GM21619 (cell line): ENCODE data around the gene BTN1A1.
"Not testable (repeated sequence)": the region's sequence is repeated elsewhere in the genome, so short reads cannot be mapped to it uniquely, and the experiment has no call there.

Experiments
- ATAC-seq: cut with Tn5 transposase; IDR thresholded peaks from one replicate; pipeline ENCODE4 v1.9.1; 2021; ENCODE audit not compliant: unreplicated experiment

Gene BTN1A1, protein sequence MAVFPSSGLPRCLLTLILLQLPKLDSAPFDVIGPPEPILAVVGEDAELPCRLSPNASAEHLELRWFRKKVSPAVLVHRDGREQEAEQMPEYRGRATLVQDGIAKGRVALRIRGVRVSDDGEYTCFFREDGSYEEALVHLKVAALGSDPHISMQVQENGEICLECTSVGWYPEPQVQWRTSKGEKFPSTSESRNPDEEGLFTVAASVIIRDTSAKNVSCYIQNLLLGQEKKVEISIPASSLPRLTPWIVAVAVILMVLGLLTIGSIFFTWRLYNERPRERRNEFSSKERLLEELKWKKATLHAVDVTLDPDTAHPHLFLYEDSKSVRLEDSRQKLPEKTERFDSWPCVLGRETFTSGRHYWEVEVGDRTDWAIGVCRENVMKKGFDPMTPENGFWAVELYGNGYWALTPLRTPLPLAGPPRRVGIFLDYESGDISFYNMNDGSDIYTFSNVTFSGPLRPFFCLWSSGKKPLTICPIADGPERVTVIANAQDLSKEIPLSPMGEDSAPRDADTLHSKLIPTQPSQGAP

GRCh38 chr6:26500102-26500501, at the start of gene BTN1A1:
TSS of gene BTN1A1 (plus strand) at chr6:26500303. CDS start at chr6:26501287, 984 bp downstream.
- ATAC-seq, result no peak

GRCh38 chr6:26452631-26453235, 47.4 kb upstream of the BTN1A1 start:
- ATAC-seq, result no peak

DNA sequence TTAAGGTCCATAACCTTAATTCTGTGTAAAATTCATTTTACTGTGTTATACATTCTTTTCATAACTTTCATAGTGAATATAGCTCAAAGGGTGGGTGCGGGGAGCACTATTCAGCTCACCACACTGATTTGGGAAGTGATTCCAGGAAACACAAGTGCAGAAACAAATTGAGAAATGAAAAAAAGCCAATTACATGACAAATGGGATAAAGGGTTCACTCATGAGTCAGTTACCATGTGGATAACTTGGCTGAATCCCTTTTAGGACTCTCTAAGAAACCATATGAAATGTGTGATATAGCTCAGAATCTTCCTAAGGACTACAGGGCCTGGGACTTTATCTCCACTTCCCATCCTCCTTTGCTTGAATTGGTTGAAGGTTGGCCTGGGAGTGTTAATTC, 45.5 kb upstream of the BTN1A1 start:
- ATAC-seq, result no peak

DNA sequence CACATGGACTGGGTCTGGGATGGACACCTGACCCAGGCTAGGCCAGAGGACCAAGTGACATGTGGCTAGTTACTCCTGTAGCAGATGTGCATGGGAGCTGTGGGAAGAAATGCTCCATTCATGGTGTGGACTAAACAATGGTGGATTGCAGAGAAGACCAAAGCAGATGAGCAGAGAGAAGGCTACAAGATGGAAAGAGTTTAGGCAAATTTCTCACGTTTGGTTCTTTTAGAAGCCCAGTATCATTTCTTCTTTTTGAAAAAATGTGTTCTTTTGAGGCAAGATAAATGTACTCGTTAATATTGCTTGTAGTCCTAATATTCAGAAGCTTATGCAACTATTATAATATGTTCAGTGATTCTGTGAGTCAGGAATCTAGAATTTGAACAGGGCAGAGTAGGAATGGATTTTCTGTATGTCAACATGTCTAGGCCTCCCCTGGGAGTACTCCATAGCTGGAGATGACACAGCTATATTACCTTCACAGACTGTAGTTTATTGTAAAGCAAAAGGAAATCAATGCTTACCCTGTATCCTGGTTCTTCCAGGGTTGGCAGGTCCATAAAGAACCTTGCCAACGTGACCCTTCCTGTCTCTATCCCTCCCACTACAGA, 44.6 kb upstream of the BTN1A1 start:
- ATAC-seq, result no peak

DNA sequence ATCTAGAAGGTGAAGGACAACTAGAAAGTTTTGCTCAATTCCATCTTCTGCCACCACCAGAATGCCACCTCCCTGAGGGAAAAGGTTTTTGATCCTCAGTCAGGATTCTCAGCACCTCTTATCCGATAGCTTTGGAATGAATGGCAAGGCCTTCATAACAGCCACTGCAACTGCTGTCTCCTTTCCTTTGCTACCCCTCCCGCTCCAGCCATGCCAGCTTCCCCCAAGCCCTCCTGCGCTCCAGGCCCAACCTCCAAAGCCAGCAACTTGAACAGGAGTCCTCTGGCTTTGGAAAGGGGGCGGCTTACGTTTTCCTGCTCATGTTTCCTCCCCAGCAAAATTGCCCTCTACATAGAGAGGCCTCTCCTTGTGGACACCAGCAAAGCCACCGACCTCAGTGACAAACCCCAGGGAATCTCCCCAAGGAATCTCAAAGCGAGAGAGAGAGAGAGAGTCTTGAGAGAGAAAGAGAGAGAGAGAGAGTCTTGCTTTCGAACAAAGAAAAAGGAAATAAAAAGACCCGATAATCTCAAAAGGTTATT, 42.8 kb upstream of the BTN1A1 start:
- ATAC-seq, result peak; percentile 24

GRCh38 chr6:26457806-26458688, 42.1 kb upstream of the BTN1A1 start, which contains the start of gene BTN2A1:
TSS of gene BTN2A1 (plus strand) at chr6:26457955. CDS start at chr6:26458637, 682 bp downstream.
- ATAC-seq, result peak; percentile 97

GRCh38 chr6:26459023-26459810, 40.9 kb upstream of the BTN1A1 start:
- no peak for ATAC-seq

DNA sequence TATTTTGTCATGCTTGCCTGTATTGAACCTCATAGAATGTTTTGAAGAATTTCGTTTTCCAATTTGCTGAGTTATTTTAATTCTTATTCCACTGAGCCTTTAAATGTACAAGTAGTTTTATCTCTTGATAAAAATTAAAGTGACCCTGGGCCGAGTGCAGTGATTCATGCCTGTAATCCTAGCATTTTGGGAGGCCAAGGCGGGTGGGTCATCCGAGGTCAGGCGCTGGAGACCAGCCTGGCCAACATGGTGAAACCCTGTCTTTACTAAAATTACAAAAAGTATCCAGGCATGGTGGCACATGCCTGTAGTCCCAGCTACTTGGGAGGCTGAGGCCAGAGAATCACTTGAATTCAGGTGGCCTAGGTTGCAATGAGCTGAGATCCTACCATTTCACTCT, 38.8 kb upstream of the BTN1A1 start:
- ATAC-seq, result not testable (repeated sequence)

GRCh38 chr6:26464014-26464413, 36.1 kb upstream of the BTN1A1 start:
- no peak for ATAC-seq

- ATAC-seq, result no peak
Measured at GRCh38 chr6:26464416-26465131, 35.5 kb upstream of the BTN1A1 start.

- no peak for ATAC-seq
Measured at GRCh38 chr6:26465776-26466175, 34.3 kb upstream of the BTN1A1 start.

DNA sequence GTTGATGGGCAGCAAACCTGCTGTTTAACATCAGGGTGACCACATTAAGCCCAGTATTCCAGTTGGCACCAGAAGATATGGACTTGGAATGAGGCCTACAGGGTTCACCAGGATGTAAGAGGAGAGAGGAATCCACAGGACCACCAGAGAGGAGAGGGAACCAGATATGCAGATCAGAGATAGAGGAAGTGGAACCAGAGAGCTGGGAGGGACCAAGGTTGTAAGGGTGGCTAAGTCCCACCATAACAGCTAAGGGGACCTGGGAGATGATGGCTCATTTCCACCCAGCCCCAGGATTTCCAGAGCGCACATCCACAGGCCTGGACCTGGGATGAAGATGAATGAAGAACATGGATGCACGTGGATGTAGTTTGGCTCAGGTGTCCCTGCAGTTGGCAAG, 31.3 kb upstream of the BTN1A1 start:
- no peak for ATAC-seq

DNA sequence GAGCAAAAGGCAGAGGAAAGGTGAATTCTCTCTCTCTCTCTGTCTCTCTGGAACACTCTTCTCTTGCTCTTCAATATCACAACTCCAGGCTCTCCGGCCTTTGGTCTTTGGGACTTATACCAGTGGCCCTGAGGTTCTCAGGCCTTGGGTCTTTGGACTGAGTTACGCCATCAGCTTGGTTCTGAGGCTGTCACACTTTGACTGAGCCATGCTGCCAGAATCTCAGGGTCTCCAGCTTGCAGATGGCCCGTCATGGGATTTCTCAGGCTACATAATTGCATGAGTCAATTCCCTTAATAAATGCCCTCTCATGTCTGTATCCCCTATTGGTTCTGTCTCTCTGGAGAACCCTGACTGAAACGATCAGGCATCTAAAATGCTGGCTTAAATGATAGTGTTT, 29.5 kb upstream of the BTN1A1 start:
- no peak for ATAC-seq

DNA sequence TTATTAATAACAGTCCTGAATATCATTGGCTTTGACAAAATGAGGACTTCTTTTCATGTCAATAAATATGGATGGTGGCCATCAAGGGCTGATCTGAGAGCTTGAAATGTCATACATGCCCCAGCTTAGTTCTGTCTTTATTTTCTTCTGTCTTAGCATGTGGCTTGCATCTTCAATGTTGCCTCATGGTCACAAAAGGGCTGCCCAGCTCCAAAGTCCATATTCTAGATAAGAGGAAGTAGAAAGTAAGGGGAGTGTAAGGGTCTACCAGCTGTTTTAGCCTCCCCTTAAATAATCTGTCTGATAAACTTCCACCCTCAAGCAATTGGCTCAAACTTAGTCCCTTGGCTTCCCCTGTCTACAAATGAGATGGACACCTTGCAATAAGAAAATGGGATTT, 28.1 kb upstream of the BTN1A1 start:
- no peak for ATAC-seq

DNA sequence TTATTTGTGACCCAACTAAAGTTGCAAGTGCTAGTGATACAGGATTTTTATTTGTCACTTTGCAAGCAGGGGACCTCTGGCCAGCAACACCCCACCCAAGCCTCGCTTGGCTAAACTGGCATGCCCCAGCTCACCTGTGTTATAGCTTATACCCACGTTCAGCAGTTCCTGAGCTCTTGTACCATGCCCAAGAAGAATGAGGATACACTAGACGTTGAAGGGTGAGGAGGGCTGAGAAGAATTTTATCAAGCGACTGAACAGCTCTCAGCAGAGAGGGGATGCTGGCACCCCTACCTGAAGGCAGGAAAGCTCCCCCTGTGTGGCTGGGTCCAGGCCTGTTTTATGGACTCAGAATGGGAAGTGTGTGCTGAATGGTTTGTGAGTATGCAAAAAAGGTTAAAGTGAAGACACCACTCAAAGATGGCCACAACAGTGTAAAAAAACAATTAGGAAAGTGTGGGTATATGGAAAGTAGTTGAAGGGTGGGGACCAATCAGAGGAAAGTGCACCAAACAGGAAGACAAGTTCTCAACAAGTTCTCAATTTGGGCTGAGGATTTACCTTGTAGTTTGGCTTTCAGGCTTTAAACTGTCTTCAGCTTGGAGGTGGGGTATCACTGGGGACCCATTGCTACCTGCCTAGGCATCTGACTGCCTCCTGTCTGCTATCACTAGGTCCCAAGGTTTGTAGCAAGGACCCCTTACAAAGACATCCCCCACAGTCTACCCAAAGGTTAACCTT, 27.4 kb upstream of the BTN1A1 start:
- no peak for ATAC-seq

GRCh38 chr6:26473429-26473757, 26.7 kb upstream of the BTN1A1 start:
- no peak for ATAC-seq

GRCh38 chr6:26473758-26474438, 26.2 kb upstream of the BTN1A1 start:
- peak; percentile 88 for ATAC-seq

DNA sequence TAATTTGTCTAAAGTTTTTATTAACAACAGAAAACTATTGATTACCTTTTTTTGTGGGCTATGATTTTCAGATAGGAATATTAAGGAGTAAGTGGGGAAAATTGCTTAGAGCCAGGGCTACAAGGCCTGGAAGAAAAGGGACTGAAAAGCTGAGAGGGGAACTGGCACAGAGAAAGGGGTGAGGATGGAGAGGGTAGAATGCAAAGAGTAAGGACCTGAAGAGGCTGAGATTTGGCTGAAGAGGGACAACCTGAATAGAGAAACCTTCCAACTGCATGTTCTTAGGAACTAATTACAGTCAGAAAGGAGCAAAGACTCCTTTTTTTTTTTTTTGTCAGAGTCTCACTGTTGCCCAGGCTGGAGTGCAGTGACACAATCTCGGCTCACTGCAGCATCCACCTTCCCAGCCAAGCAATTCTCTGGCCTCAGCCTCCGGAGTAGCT, 25.6 kb upstream of the BTN1A1 start:
- no peak for ATAC-seq
